Measurements from ENCODE around the gene SCAMP5.

- no peak for TF ChIP-seq CTCF (IDR thresholded peaks at IDR 0.05)
- no peak for TF ChIP-seq POLR2A (IDR thresholded peaks at IDR 0.05; ENCODE audit: low read depth)
- TF ChIP-seq EP300 (IDR thresholded peaks at IDR 0.05): no peak
- TF ChIP-seq POLR2AphosphoS5 (IDR thresholded peaks at IDR 0.05): no peak
These were observed 39.3 kb downstream of the SCAMP5 start for GRCh38 chr15:75034615-75035014.

Data from esophagus muscularis mucosa (tissue), 4 donors.